Left lung (tissue), 10 donors: ENCODE measurements around the gene COX8A. TPM values are rescaled to one million over a fixed set of nuclear protein-coding genes. Genes with fewer than 3 reads are reported as not detected.
"Not testable (repeated sequence)": the region's sequence is repeated elsewhere in the genome, so short reads cannot be mapped to it uniquely, and the experiment has no call there.

Experiments used
- ATAC-seq: fragments of 200-7000 bp; cut with Tn5 transposase; one replicate; pipeline ENCODE4 v1.9.1; 2020; ENCODE audit warnings: moderate library complexity
- DNase-seq, 4 donors: peaks; one replicate each; pipeline ENCODE4 v3.0.0-alpha.2; 2013 to 2020
- H3K27ac ChIP-seq, 2 donors: fragments of 200-600 bp; sonication (generic) in 1 of 2; one replicate each; pipeline versions ENCODE4 v1.5.0 to v1.8.0; 2020 to 2021
- H3K27me3 ChIP-seq, 2 donors: fragments of 200-600 bp; sonication (generic) in 1 of 2; one replicate each; pipeline versions ENCODE4 v1.5.0 to v1.8.0; 2020 to 2021
- H3K36me3 ChIP-seq, 2 donors: fragments of 200-600 bp; sonication (generic) in 1 of 2; one replicate each; pipeline versions ENCODE4 v1.5.0 to v1.8.0; 2020 to 2021
- H3K4me1 ChIP-seq, 2 donors: fragments of 200-600 bp; one replicate each; pipeline ENCODE4 v1.8.0; 2021
- H3K4me3 ChIP-seq, 2 donors: fragments of 200-600 bp; sonication (generic) in 1 of 2; one replicate each; pipeline versions ENCODE4 v1.5.0 to v1.8.0; 2020 to 2021; ENCODE audit warnings: mild to moderate bottlenecking in 1 of 2
- H3K9me3 ChIP-seq, 2 donors: fragments of 200-600 bp; sonication (generic) in 1 of 2; one replicate each; pipeline versions ENCODE4 v1.5.0 to v1.8.0; 2020 to 2021
- intact Hi-C, 2 donors: fragments of 100-400 bp; cut with DNase I; formaldehyde crosslinking; loops; one replicate each; pipeline versions ENCODE4 v1.11.2 to v1.14.2; 2022
- polyA plus RNA-seq, 6 donors: library from polyadenylated mRNA; unstranded; fragments of 120-200 nt; gene quantifications; one replicate each; pipeline ENCODE4 v1.2.1, GENCODE V29; 2013; ENCODE audit not compliant: insufficient read length in 6 of 6
- total RNA-seq, 2 donors: library from RNA; stranded (reverse); fragmentation: NEBNext Ultra II Directional; extraction: Animal tissue kit (Norgen Biotek cat#: 25700); gene quantifications; one replicate each; pipeline ENCODE4 v1.2.1, GENCODE V29; 2021
- TF ChIP-seq, protein P1 (sequence below), 2 donors: fragments of 200-600 bp; sonication (generic) in 1 of 2; IDR thresholded peaks; one replicate each; pipeline versions ENCODE4 v1.5.0 to v1.8.0; 2021; ENCODE audit warnings: antibody characterized with exemption in 2 of 2
- donor health status: DM: no; HTN: yes; CAD: no.
- donor health status: DM: no; HTN: no; CAD: no.

The COX8A gene
- total and polyA plus RNA-seq, 8 donors, result 135 to 281 (median 178) TPM

DNA sequence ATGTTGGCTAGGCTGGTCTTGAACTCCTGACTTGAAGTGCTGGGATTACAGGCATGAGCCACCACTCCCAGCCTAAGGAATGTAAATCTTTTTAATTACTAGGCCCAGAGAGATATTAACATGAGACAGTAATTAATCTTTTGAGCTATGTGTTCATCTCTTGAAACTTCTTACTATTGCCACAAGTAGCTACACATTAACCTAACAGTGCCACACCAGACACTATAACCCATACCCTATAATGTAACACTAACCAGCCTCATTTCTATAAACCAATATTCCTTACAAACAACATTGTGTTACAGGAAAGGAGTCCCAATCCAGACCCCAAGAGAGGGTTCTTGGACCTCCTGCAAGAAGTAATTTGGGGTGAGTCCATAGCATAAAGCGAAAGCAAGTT, 8.0 kb upstream of the COX8A start:
- no peaks in the 10 kb centered on the region for H3K9me3 ChIP-seq
- no peak for DNase-seq
- intact Hi-C loops, result no loop called here
- H3K36me3 ChIP-seq, result no peaks in the 10 kb centered on the region
- no peak overlapping the region for H3K27ac ChIP-seq
- peaks cover 0 to 16% of the 10 kb centered on the region in 2 donors for H3K27me3 ChIP-seq
- TF ChIP-seq, protein P1, sequence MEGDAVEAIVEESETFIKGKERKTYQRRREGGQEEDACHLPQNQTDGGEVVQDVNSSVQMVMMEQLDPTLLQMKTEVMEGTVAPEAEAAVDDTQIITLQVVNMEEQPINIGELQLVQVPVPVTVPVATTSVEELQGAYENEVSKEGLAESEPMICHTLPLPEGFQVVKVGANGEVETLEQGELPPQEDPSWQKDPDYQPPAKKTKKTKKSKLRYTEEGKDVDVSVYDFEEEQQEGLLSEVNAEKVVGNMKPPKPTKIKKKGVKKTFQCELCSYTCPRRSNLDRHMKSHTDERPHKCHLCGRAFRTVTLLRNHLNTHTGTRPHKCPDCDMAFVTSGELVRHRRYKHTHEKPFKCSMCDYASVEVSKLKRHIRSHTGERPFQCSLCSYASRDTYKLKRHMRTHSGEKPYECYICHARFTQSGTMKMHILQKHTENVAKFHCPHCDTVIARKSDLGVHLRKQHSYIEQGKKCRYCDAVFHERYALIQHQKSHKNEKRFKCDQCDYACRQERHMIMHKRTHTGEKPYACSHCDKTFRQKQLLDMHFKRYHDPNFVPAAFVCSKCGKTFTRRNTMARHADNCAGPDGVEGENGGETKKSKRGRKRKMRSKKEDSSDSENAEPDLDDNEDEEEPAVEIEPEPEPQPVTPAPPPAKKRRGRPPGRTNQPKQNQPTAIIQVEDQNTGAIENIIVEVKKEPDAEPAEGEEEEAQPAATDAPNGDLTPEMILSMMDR (IDR thresholded peaks at IDR 0.05), result no peak
- no peak overlapping the region for H3K4me3 ChIP-seq
- no peak for ATAC-seq
- no peaks in the 10 kb centered on the region for H3K4me1 ChIP-seq

DNA sequence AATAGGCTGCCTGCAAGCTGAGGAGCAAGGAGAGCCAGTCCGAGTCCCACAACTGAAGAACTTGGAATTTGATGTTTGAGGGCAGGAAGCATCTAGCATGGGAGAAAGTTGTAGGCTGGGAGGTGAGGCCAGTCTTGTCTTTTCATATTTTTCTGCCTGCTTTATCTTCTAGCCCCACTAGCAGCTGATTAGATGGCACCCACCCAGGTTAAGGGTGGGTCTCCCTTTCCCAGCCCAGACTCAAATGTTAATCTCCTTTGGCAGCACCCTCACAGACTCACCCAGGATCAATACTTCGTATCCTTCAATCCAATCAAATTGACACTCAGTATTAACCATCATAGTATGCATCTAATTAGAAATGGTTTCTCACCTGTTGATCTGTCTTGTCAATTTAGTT, 5.0 kb upstream of the COX8A start:
- Histone ChIP-seq H3K9me3 (no peaks in the 10 kb centered on the region), H3K27me3 (peaks cover 0 to 2% of the 10 kb centered on the region in 2 donors), H3K4me3 (no peak overlapping the region), H3K4me1 (peaks cover 0 to 3% of the 10 kb centered on the region in 2 donors), H3K36me3 (no peaks in the 10 kb centered on the region), H3K27ac (no peak overlapping the region)
- DNase-seq, result no peak
- TF ChIP-seq, protein P1 (IDR thresholded peaks at IDR 0.05), result no peak
- ATAC-seq, result no peak
- intact Hi-C loops, result no loop called here

DNA sequence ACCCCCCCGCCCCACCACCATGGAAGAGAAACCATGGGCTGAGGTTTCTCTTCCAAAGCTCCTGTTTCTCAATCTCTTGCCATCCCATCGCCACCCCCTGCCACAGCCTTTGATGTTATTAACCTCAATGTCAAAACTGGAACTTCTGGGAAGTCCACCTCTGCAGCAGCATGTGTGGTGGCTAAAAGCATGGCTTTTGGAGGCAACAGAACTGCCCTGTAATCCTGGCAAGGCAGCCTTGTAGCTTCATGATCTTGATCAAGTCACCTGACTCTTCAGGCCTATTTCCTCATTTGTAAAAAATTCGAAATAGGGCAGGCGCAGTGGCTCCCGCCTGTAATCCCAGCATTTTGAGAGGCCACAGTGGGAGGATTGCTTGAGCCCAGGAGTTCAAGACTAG, 3.5 kb upstream of the COX8A start:
- ATAC-seq (no peak), DNase-seq (no peak)
- Histone ChIP-seq H3K4me3 (no peak overlapping the region), H3K4me1 (peaks cover 7 to 14% of the 10 kb centered on the region in 2 donors), H3K27me3 (no peaks in the 10 kb centered on the region), H3K9me3 (no peaks in the 10 kb centered on the region), H3K36me3 (peaks cover 0 to under 1% of the 10 kb centered on the region in 2 donors), H3K27ac (no peak overlapping the region)
- intact Hi-C loops, result no loop called here
- TF ChIP-seq, protein P1 (IDR thresholded peaks at IDR 0.05), result no peak

DNA sequence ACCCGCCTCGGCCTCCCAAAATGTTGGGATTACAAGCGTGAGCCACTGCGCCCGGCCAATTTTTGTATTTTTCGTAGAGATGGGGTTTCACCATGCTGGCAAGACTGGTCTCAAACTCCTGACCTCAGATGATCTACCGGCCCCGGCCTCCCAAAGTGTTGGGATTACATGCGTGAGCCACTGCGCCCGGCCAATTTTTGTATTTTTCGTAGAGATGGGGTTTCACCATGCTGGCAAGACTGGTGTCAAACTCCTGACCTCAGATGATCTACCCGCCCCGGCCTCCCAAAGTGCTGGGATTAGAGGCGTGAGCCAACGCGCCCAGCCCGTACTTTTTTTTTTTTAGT, 535 bp upstream of the COX8A start:
- H3K4me3 ChIP-seq, result peak overlapping the region in 1 of 2 donors; percentile 93

DNA sequence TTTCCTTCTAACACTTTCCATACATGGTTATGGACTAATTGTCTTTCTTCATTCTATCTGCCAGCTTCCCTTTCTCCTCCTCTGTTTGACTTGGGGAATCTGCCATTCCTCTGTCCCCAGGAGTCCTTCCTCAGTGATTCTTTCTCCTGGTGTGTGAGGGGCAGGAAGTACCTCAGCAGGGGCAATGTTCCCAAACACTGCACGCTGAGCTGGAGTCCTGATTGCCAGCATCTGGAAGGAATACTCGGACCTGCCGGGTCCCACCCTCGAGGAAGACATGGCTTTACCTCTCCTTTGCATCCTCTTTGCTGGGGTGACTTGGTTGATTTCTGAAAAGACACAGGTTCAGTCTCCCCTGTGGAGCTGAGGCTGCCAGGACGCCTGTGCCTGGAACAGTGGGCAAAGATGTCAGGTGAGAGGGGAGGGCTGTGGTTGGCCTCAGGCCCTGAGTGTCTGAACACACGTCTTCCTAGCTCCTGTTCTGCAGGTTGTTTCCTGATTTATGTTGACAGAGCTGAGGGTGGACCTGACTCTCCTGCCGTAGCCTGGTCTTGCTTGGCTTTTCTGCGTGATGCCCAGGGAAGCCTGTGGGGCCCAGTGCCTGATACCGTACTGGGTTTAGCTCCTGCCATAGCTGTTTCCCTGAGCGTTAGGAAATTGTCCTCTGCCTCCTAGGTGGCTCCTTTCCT, 4.3 kb downstream of the COX8A start:
- peaks cover 13 to 40% of the 10 kb centered on the region in 2 donors for H3K4me1 ChIP-seq
- H3K27me3 ChIP-seq, result no peaks in the 10 kb centered on the region
- TF ChIP-seq, protein P1 (IDR thresholded peaks at IDR 0.05), result no peak
- H3K9me3 ChIP-seq, result no peaks in the 10 kb centered on the region
- H3K4me3 ChIP-seq, result no peak overlapping the region
- H3K36me3 ChIP-seq, result peaks cover 0 to 20% of the 10 kb centered on the region in 2 donors
- DNase-seq (no peak), ATAC-seq (no peak)
- intact Hi-C loops, result no loop called here
- H3K27ac ChIP-seq, result no peak overlapping the region

More for the DNA sequence above, 535 bp upstream of the COX8A start:
- intact Hi-C loops, H3K27me3 ChIP-seq, ATAC-seq, DNase-seq, H3K9me3 ChIP-seq: not testable (repeated sequence)
- peak overlapping the region in 1 of 2 donors; percentile 96 for H3K27ac ChIP-seq
- H3K36me3 ChIP-seq, result peaks cover 0 to 18% of the 10 kb centered on the region in 2 donors
- H3K4me1 ChIP-seq, result peaks cover 13 to 29% of the 10 kb centered on the region in 2 donors

DNA sequence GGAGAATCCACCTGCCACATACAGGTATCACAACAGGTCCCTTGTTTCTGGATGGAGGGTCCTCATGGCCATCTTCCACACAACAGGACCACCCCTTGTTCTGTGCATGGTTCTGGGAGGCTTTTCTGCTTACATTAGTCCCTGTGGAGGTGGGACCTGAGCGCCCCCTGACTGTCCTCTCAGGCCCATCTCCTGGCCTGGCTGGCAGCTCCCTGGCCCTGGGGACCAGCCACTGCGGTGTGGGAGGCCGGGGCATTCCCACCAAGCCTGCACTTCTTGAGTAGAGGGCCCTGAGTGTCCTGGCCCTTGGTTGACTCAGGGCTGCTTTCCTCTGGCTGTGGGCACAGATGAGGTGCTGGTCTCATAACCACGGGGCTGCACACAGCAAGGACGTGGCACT, 5.0 kb downstream of the COX8A start:
- no peak overlapping the region for H3K27ac ChIP-seq
- TF ChIP-seq, protein P1 (IDR thresholded peaks at IDR 0.05), result no peak

More for the DNA sequence above, 5.0 kb downstream of the COX8A start:
- peaks cover 0 to 20% of the 10 kb centered on the region in 2 donors for H3K36me3 ChIP-seq
- no peak for DNase-seq
- intact Hi-C loops, result no loop called here
- H3K4me1 ChIP-seq, result peaks cover 13 to 37% of the 10 kb centered on the region in 2 donors
- no peak overlapping the region for H3K4me3 ChIP-seq
- H3K27me3 ChIP-seq, result no peaks in the 10 kb centered on the region
- H3K9me3 ChIP-seq, result no peaks in the 10 kb centered on the region
- ATAC-seq, result no peak
